ENCODE results near the gene UBN1. TPM values are rescaled to one million over a fixed set of nuclear protein-coding genes. Genes with fewer than 3 reads are reported as not detected.

Gene UBN1
- total and polyA plus RNA-seq, 2 of the 13 experiments (the other 11 are each of a cell fraction or from before 2014, with no cell fraction given): 10.6 to 23.5 TPM

DNA sequence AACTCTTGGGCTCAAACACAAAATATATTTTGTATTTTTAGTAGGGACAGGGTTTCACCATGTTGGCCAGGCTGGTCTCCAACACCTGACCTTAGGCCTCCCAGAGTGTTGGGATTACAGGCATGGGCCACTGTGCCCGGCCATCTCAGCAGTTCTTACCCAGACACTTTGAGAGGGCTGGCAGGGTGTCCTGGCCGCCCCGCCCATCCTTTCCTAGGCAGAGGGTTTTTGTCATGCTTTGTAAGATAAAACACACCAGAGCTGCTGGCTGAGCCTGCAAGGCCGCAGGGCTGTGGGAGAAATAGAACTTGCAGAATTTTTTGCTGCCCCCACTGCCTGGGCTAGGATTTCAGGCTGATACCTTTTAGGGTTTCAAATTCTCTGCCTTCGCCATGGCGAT is 80.9 kb downstream of the UBN1 start (continued):
- TF ChIP-seq, protein P1, sequence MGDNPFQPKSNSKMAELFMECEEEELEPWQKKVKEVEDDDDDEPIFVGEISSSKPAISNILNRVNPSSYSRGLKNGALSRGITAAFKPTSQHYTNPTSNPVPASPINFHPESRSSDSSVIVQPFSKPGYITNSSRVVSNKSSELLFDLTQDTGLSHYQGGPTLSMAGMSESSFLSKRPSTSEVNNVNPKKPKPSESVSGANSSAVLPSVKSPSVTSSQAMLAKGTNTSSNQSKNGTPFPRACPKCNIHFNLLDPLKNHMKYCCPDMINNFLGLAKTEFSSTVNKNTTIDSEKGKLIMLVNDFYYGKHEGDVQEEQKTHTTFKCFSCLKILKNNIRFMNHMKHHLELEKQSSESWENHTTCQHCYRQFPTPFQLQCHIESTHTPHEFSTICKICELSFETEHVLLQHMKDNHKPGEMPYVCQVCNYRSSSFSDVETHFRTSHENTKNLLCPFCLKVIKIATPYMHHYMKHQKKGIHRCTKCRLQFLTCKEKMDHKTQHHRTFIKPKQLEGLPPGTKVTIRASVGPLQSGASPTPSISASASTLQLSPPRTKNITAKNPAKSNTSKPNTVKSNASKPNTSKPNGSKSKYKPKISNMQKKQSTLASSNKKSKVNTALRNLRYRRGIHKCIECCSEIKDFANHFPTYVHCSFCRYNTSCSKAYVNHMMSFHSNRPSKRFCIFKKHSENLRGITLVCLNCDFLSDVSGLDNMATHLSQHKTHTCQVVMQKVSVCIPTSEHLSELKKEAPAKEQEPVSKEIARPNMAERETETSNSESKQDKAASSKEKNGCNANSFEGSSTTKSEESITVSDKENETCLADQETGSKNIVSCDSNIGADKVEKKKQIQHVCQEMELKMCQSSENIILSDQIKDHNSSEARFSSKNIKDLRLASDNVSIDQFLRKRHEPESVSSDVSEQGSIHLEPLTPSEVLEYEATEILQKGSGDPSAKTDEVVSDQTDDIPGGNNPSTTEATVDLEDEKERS (CRISPR knock-in tag; IDR thresholded peaks at IDR 0.05): no peak
- TF ChIP-seq NR2F2 (IDR thresholded peaks at IDR 0.05; ENCODE audit: borderline replicate concordance, low read depth) (no peak), KLF16 (CRISPR knock-in tag; IDR thresholded peaks at IDR 0.05) (no peak)
- TF ChIP-seq, protein P2, sequence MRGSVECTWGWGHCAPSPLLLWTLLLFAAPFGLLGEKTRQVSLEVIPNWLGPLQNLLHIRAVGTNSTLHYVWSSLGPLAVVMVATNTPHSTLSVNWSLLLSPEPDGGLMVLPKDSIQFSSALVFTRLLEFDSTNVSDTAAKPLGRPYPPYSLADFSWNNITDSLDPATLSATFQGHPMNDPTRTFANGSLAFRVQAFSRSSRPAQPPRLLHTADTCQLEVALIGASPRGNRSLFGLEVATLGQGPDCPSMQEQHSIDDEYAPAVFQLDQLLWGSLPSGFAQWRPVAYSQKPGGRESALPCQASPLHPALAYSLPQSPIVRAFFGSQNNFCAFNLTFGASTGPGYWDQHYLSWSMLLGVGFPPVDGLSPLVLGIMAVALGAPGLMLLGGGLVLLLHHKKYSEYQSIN (CRISPR knock-in tag; IDR thresholded peaks at IDR 0.05; ENCODE audit: borderline replicate concordance): no peak
- TF ChIP-seq, protein P3, sequence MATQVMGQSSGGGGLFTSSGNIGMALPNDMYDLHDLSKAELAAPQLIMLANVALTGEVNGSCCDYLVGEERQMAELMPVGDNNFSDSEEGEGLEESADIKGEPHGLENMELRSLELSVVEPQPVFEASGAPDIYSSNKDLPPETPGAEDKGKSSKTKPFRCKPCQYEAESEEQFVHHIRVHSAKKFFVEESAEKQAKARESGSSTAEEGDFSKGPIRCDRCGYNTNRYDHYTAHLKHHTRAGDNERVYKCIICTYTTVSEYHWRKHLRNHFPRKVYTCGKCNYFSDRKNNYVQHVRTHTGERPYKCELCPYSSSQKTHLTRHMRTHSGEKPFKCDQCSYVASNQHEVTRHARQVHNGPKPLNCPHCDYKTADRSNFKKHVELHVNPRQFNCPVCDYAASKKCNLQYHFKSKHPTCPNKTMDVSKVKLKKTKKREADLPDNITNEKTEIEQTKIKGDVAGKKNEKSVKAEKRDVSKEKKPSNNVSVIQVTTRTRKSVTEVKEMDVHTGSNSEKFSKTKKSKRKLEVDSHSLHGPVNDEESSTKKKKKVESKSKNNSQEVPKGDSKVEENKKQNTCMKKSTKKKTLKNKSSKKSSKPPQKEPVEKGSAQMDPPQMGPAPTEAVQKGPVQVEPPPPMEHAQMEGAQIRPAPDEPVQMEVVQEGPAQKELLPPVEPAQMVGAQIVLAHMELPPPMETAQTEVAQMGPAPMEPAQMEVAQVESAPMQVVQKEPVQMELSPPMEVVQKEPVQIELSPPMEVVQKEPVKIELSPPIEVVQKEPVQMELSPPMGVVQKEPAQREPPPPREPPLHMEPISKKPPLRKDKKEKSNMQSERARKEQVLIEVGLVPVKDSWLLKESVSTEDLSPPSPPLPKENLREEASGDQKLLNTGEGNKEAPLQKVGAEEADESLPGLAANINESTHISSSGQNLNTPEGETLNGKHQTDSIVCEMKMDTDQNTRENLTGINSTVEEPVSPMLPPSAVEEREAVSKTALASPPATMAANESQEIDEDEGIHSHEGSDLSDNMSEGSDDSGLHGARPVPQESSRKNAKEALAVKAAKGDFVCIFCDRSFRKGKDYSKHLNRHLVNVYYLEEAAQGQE (IDR thresholded peaks at IDR 0.05; ENCODE audit: borderline replicate concordance in 1 of 2, low read depth in 1 of 2, low read length in 2 of 2): no peak

Data from HepG2 (cell line).